GM19099 (cell line): ENCODE measurements around the gene SAMD5.

ENCODE experiments used
- POLR2A ChIP-seq: IDR thresholded peaks from 3 replicates; pipeline ENCODE4 v1.6.1; 2011; ENCODE audit warnings: low read depth; ENCODE audit not compliant: insufficient read length; ENCODE audit errors: extremely low read depth

SAMD5 gene

DNA sequence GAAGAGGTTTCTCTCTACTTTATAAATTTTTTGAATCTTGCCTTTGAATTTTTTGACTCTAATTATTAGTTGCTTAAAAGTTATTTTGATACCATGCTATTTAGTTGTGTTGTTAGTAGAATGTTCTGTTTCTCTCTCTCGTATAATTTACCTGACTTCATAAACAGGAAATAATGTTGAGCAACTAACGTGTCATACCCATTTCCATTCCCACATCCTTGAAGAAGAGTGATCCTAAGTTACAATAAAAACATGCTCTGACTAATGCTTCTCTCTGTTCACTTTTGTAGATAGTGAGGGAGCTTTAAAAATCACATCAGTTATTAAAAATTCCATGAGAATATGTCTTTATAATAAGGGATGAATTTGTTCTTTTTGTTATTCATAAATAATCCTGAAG, 69.7 kb downstream of the SAMD5 start:
- no peak for TF ChIP-seq POLR2A

DNA sequence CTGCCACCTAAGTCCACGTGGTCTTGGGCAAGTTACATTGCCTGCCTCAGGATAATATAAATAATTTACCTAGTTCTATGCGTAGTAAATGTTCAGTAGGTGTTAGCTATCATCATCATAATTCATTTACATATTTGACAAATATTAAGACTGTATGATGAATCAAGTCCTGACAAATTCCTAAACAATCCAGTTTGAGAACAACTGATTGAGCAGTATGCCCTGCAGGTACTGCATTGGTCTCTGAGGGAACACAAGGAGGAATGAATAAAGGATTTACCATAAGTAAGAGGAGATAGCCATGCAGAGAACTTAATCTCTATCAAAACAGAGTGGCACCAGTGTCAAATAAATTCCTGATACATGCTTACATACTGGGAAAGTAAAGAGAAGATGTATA, 70.4 kb downstream of the SAMD5 start:
- TF ChIP-seq POLR2A: no peak

GRCh38 chr6:147579667-147580066, 71.2 kb downstream of the SAMD5 start:
- no peak for TF ChIP-seq POLR2A

GRCh38 chr6:147582991-147583390, 74.5 kb downstream of the SAMD5 start:
- TF ChIP-seq POLR2A: no peak

GRCh38 chr6:147585256-147585655, 76.8 kb downstream of the SAMD5 start:
- no peak for TF ChIP-seq POLR2A

DNA sequence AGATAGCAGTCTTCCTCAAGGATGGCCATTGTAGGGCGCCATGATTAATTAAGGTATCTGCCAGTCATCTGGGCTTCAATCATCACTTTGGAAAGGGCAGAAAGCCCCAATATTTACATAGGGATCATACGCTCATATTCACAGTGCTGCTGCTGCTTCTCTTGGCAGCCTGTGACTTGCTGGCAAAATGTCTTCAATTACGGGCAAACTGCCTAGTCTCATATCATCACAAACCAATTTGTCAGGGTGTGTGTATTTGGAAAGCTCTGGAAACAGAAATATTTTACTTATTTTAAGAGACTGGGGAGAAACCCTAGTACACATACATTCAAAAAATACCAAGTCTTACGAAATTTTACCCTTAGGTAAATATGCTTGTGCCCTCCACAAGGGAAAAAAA, 77.6 kb downstream of the SAMD5 start:
- TF ChIP-seq POLR2A: no peak

- TF ChIP-seq POLR2A: no peak
Measured at GRCh38 chr6:147587907-147588306, 79.4 kb downstream of the SAMD5 start.

- no peak for TF ChIP-seq POLR2A
Measured at GRCh38 chr6:147588469-147588868, 80.0 kb downstream of the SAMD5 start.

GRCh38 chr6:147589739-147590250, 81.3 kb downstream of the SAMD5 start:
- TF ChIP-seq POLR2A: no peak

- TF ChIP-seq POLR2A: no peak
Measured at GRCh38 chr6:147595961-147596360, 87.5 kb downstream of the SAMD5 start.

- TF ChIP-seq POLR2A: no peak
Measured at GRCh38 chr6:147603392-147604081, 95.0 kb downstream of the SAMD5 start.

DNA sequence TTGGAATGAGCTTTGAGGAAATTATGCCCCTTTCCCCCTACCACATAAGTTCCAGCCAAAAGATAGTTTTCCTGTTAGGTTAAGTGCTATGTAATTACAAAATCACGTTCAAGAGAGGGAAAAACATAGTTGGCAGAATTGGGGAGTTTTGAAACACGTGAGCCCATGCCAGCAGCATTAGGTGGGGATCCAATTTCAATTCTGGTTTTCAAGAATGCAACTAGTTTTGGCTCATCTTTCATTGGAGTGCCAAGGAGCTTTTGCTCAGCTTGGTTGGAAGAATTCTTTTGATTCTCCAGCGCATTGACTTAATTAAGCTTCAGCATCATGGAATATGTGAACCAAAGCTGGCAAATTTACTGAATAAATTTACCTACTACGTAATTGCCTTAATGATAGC, 95.9 kb downstream of the SAMD5 start:
- TF ChIP-seq POLR2A: no peak

- TF ChIP-seq POLR2A: no peak
Measured at GRCh38 chr6:147611992-147612391, 103.5 kb downstream of the SAMD5 start.

GRCh38 chr6:147614501-147614900, 106.0 kb downstream of the SAMD5 start:
- TF ChIP-seq POLR2A: no peak

DNA sequence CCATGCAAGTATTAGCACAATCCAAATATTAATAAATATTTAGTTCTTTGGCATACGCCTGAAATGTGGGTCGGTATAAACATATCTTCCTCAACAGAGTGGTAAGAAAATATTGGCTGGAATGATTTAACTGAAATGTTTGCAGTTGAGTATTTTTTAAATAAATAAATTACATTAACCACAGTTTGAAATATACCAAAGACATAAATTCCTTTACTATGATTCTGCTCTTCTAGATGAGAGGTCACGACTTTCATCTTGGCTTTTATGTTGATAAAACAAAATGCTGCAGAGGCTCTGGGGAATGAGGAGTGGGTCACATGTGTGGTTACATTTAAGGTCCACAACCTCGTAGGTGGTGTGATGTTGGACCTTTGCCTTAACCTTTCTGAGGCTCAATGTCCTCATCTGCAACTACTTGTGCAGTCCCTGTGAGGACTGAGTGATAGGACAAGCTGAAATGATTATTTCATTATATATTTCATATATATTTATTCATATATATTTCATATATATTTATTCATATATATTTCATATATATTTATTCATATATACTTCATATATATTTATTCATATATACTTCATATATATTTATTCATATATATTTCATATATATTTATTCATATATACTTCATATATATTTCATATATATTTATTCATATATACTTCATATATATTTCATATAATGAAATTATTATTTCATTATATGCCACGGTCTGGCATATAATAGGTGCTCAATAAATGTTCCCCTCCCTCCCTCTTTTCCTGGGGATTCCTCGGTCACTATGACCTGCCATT, 107.4 kb downstream of the SAMD5 start:
- no peak for TF ChIP-seq POLR2A

DNA sequence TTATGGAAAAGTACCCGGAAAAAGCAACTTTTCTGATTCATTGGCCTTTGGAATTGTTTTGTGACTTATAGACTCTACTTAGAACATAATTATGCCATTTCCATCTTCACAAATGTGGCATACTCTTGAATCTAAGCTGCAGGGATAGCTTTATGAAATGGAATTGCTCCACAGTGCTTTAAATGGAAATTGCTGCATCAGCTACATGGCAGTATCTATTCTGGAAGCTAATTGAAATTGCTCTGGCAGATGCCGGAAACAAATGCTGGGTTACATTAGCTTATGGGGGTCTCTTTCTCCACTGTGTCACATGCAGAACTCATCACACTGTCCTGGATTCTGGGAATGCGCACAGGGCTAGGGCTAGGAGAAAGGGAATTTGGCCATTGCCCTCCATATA, 108.9 kb downstream of the SAMD5 start:
- TF ChIP-seq POLR2A: no peak

GRCh38 chr6:147618457-147618856, 110.0 kb downstream of the SAMD5 start:
- TF ChIP-seq POLR2A: no peak

DNA sequence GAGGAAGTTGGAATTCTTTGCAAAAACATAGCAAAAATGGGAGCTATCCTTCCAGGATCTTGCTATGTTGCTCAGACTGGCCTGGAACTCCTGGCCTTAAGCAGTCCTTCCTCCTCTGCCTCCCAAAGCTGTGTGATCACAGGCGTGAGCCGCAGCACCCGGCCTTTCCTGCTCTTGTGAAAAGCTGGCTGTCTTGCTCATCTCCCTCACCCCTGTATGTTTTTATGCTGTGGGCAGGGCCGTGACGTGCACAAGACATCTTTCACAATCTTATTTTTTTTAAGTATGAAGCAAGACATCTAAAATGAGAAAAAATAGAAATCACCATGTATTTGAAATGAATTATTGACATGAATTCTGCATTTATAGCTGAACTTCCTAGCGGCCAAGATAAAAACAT, 110.4 kb downstream of the SAMD5 start:
- TF ChIP-seq POLR2A: no peak
